ENCODE data around the gene MT1G.

The MT1G gene

DNA sequence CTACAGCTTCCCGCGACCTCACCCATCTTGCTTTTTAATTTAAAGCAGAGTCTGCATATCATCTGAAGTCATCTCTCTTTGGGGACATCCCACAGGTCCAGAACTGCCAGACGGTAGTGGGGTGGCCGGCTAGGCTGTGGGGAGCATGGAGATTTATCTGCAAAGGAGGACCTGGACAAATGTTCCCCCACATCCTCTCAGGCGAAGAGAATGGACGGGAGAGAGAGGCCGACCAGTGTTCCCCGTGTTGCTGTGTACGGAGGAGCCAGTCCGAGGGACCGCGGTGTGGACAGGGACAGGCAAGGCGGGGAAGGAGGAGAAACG is 36.1 kb downstream of the MT1G start:
- Histone ChIP-seq H4K20me1 (ENCODE audit: insufficient read depth, low read length) (no peaks in the 10 kb centered on the region), H3K9me2 (ENCODE audit: low read depth, low read length) (no peaks in the 10 kb centered on the region), H3K27ac (ENCODE audit: low read depth, low read length, poor library complexity, severe bottlenecking) (no peak overlapping the region), H3K9me3 (ENCODE audit: low read length) (no peaks in the 10 kb centered on the region), H3K9ac (ENCODE audit: low read length) (no peak overlapping the region), H3F3A (ENCODE audit: insufficient read depth, low read length) (no peaks in the 10 kb centered on the region), H3K4me3 (ENCODE audit: low read depth, low read length, poor library complexity, severe bottlenecking) (no peak overlapping the region), H3K27me3 (ENCODE audit: insufficient read depth, low read length) (no peaks in the 10 kb centered on the region), H3K4me2 (ENCODE audit: low read length) (no peak overlapping the region), H2AFZ (ENCODE audit: low read length) (no peak overlapping the region), H3K36me3 (ENCODE audit: insufficient read depth, low read length) (no peaks in the 10 kb centered on the region), H3K79me2 (ENCODE audit: insufficient read depth, low read length) (no peaks in the 10 kb centered on the region), H3K4me1 (ENCODE audit: insufficient read depth, low read length, severe bottlenecking) (no peaks in the 10 kb centered on the region)
- no peak for TF ChIP-seq EZH2 (IDR thresholded peaks at IDR 0.05; ENCODE audit: borderline replicate concordance, low read length)
- TF ChIP-seq, protein P1, sequence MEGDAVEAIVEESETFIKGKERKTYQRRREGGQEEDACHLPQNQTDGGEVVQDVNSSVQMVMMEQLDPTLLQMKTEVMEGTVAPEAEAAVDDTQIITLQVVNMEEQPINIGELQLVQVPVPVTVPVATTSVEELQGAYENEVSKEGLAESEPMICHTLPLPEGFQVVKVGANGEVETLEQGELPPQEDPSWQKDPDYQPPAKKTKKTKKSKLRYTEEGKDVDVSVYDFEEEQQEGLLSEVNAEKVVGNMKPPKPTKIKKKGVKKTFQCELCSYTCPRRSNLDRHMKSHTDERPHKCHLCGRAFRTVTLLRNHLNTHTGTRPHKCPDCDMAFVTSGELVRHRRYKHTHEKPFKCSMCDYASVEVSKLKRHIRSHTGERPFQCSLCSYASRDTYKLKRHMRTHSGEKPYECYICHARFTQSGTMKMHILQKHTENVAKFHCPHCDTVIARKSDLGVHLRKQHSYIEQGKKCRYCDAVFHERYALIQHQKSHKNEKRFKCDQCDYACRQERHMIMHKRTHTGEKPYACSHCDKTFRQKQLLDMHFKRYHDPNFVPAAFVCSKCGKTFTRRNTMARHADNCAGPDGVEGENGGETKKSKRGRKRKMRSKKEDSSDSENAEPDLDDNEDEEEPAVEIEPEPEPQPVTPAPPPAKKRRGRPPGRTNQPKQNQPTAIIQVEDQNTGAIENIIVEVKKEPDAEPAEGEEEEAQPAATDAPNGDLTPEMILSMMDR (IDR thresholded peaks at IDR 0.05; ENCODE audit: low read length), result no peak

DNA sequence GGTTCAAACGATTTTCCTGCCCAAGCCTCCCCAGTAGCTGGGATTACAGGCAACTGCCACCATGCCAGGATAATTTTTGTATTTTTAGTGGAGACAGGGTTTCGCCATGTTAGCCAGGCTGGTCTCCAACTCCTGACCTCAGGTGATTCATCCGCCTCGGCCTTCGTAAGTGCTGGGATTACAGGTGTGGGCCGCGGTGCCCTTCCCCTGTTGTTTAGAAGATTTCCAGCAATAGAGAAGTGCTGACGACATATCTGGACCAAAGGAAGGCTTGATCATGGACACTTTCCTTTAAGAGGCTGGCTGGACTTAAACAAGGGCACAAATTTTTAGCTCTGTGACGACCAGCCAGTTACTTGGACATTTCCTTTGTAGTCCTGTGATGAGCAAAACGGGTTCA is 36.7 kb downstream of the MT1G start:
- Histone ChIP-seq H3K27ac (ENCODE audit: low read depth, low read length, poor library complexity, severe bottlenecking) (no peak overlapping the region), H3K4me2 (ENCODE audit: low read length) (no peak overlapping the region), H3K4me3 (ENCODE audit: low read depth, low read length, poor library complexity, severe bottlenecking) (no peak overlapping the region), H3K9me3 (ENCODE audit: low read length) (no peaks in the 10 kb centered on the region), H3K79me2 (ENCODE audit: insufficient read depth, low read length) (no peaks in the 10 kb centered on the region), H3K4me1 (ENCODE audit: insufficient read depth, low read length, severe bottlenecking) (no peaks in the 10 kb centered on the region), H4K20me1 (ENCODE audit: insufficient read depth, low read length) (no peaks in the 10 kb centered on the region), H3K9ac (ENCODE audit: low read length) (no peak overlapping the region), H3F3A (ENCODE audit: insufficient read depth, low read length) (no peaks in the 10 kb centered on the region), H3K9me2 (ENCODE audit: low read depth, low read length) (no peaks in the 10 kb centered on the region), H3K27me3 (ENCODE audit: insufficient read depth, low read length) (no peaks in the 10 kb centered on the region), H2AFZ (ENCODE audit: low read length) (no peak overlapping the region), H3K36me3 (ENCODE audit: insufficient read depth, low read length) (no peaks in the 10 kb centered on the region)
- TF ChIP-seq, protein P1 (IDR thresholded peaks at IDR 0.05; ENCODE audit: low read length), result no peak
- no peak for TF ChIP-seq EZH2 (IDR thresholded peaks at IDR 0.05; ENCODE audit: borderline replicate concordance, low read length)

DNA sequence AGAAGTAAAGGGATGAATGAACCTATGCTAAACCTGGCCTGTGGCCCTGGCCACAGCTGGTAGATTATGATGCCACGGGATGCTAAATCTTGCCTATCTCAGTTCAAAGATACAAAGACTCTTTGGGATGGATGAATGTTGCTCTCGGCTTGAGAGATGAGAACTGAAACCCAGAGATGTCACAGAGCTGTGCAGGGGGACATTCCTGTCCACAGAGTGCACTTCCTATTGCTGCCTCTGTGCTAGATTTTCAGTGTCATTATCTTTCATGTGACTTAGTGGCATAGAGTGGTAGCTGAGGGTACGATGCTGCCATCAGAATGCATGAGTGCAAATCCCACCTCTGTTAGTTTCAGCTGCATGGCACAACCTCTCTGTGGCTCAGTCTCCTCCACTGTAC is 37.7 kb downstream of the MT1G start:
- Histone ChIP-seq H3K27me3 (ENCODE audit: insufficient read depth, low read length) (no peaks in the 10 kb centered on the region), H4K20me1 (ENCODE audit: insufficient read depth, low read length) (no peaks in the 10 kb centered on the region), H3F3A (ENCODE audit: insufficient read depth, low read length) (no peaks in the 10 kb centered on the region), H2AFZ (ENCODE audit: low read length) (no peak overlapping the region), H3K9ac (ENCODE audit: low read length) (no peak overlapping the region), H3K4me2 (ENCODE audit: low read length) (no peak overlapping the region), H3K36me3 (ENCODE audit: insufficient read depth, low read length) (no peaks in the 10 kb centered on the region), H3K4me1 (ENCODE audit: insufficient read depth, low read length, severe bottlenecking) (no peaks in the 10 kb centered on the region), H3K9me2 (ENCODE audit: low read depth, low read length) (no peaks in the 10 kb centered on the region), H3K27ac (ENCODE audit: low read depth, low read length, poor library complexity, severe bottlenecking) (no peak overlapping the region), H3K4me3 (ENCODE audit: low read depth, low read length, poor library complexity, severe bottlenecking) (no peak overlapping the region), H3K9me3 (ENCODE audit: low read length) (no peaks in the 10 kb centered on the region), H3K79me2 (ENCODE audit: insufficient read depth, low read length) (no peaks in the 10 kb centered on the region)
- no peak for TF ChIP-seq EZH2 (IDR thresholded peaks at IDR 0.05; ENCODE audit: borderline replicate concordance, low read length)
- TF ChIP-seq, protein P1 (IDR thresholded peaks at IDR 0.05; ENCODE audit: low read length), result no peak

All from OCI-LY1 (cell line).